Adipocyte (in vitro differentiated cells): ENCODE measurements around the gene ZWILCH.
"Not testable (repeated sequence)": the region's sequence is repeated elsewhere in the genome, so short reads cannot be mapped to it uniquely, and the experiment has no call there.

Experiments
- DNase-seq: peaks from one replicate; pipeline ENCODE4 v3.0.0-alpha.2; 2015; ENCODE audit warnings: low read depth
- H3K27me3 ChIP-seq: replicated peaks from 2 replicates; pipeline ENCODE4 v1.7.0; 2013; ENCODE audit warnings: mild to moderate bottlenecking, low read length, moderate library complexity; ENCODE audit not compliant: control insufficient read depth, insufficient read depth
- H3K36me3 ChIP-seq: 2 replicates; pipeline ENCODE4 v1.7.0; 2013; ENCODE audit warnings: low read length, mild to moderate bottlenecking, moderate library complexity; ENCODE audit not compliant: control insufficient read depth, insufficient read depth, severe bottlenecking
- H3K4me1 ChIP-seq: 2 replicates; pipeline ENCODE4 v1.7.0; 2013; ENCODE audit warnings: mild to moderate bottlenecking, low read length, moderate library complexity; ENCODE audit not compliant: control insufficient read depth, insufficient read depth
- H3K4me3 ChIP-seq: 2 replicates; pipeline ENCODE4 v1.7.0; 2013; ENCODE audit warnings: mild to moderate bottlenecking, low read length, moderate library complexity
- H3K9ac ChIP-seq: 2 replicates; pipeline ENCODE4 v1.7.0; 2013; ENCODE audit warnings: mild to moderate bottlenecking, low read length, moderate library complexity
- H3K9me3 ChIP-seq: 2 replicates; pipeline ENCODE4 v1.7.0; 2013; ENCODE audit warnings: mild to moderate bottlenecking, low read length, moderate library complexity; ENCODE audit not compliant: control insufficient read depth

Gene ZWILCH

DNA sequence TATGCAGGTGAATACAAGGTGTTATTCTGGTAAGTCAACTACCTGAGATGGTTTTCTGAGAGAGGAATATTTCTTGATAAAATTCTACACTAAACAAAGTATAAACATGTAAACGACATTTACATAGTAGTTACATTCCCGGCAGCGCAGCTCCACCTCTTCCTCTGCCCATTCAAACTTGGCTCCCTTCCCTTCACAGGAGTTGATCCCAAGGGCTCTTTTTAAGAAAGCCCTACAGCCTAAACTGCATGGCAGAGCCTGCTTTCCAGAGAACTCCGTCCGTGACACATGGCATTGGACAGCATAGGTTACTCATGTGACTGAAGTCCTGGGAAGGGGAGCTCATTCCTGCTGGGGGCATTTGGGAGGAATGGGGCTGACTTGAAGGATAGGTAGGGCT, 82.6 kb downstream of the ZWILCH start:
- Histone ChIP-seq H3K9ac (no peak overlapping the region), H3K4me3 (no peak overlapping the region), H3K27me3 (peaks cover 3% of the 10 kb centered on the region), H3K9me3 (no peaks in the 10 kb centered on the region), H3K36me3 (no peaks in the 10 kb centered on the region), H3K4me1 (no peaks in the 10 kb centered on the region)
- no peak for DNase-seq

- H3K4me3 ChIP-seq: no peak overlapping the region
- DNase-seq: no peak
- no peaks in the 10 kb centered on the region for H3K4me1 ChIP-seq
- H3K36me3 ChIP-seq: no peaks in the 10 kb centered on the region
- no peaks in the 10 kb centered on the region for H3K9me3 ChIP-seq
- peaks cover 3% of the 10 kb centered on the region for H3K27me3 ChIP-seq
- no peak overlapping the region for H3K9ac ChIP-seq
Observed at GRCh38 chr15:66588537-66588936, 83.4 kb downstream of the ZWILCH start.

- peaks cover 3% of the 10 kb centered on the region for H3K27me3 ChIP-seq
- no peak for DNase-seq
- no peak overlapping the region for H3K4me3 ChIP-seq
- H3K4me1 ChIP-seq: no peaks in the 10 kb centered on the region
- no peaks in the 10 kb centered on the region for H3K36me3 ChIP-seq
- H3K9me3 ChIP-seq: no peaks in the 10 kb centered on the region
- H3K9ac ChIP-seq: no peak overlapping the region
Observed at GRCh38 chr15:66588971-66589370, 83.8 kb downstream of the ZWILCH start.

DNA sequence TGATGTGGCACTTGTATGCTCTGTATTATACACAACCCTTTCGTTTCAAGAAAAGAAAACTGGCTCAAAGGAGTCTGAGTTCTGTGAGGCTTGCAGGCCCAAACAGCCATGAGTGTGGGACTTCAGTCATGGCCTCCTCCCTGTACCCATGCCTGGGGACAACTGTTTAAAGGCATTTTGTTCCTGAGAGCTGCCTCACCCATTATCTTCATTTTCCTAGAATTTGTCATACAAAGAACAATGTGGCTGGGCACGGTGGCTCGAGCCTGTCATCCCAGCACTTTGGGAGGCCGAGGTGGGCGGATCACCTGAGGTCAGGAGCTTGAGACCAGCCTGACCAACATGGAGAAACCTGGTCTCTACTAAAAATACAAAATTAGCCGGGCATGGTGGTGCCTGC, 84.3 kb downstream of the ZWILCH start:
- H3K4me1 ChIP-seq, H3K27me3 ChIP-seq, H3K9ac ChIP-seq, DNase-seq, H3K4me3 ChIP-seq, H3K36me3 ChIP-seq, H3K9me3 ChIP-seq: not testable (repeated sequence)

GRCh38 chr15:66590435-66590834, 85.3 kb downstream of the ZWILCH start:
- Histone ChIP-seq H3K9ac (no peak overlapping the region), H3K36me3 (no peaks in the 10 kb centered on the region), H3K4me3 (no peak overlapping the region), H3K9me3 (no peaks in the 10 kb centered on the region), H3K27me3 (peaks cover 3% of the 10 kb centered on the region), H3K4me1 (no peaks in the 10 kb centered on the region)
- DNase-seq: no peak

DNA sequence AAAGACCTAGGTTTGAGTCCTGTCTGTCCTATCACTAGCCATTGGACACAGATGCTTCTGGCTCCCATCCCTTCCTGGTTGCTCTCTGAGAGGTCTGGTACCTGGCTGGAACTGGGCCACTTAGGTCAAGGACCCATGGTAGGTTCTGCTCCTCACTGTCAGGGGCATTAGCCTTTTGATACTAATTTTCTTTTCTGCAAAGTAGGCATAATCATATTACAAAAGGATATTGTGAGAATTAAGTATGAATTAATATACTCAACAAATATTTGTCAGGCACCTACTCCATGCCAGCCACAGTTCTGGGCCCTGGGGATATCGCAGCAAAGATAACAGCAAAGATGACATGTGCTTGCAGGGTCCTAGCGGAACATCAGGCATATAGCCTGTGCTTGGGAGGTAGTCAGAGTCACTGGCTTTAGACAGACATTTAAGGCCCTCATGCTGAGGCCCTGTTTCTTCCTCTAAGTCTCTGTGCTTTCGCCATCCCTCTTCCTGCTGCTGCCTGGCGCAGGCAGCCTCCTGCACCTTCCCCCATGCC, 86.3 kb downstream of the ZWILCH start:
- no peak overlapping the region for H3K9ac ChIP-seq
- H3K4me1 ChIP-seq: no peaks in the 10 kb centered on the region
- no peak overlapping the region for H3K4me3 ChIP-seq
- peaks cover 3% of the 10 kb centered on the region for H3K27me3 ChIP-seq
- DNase-seq: no peak
- no peaks in the 10 kb centered on the region for H3K36me3 ChIP-seq
- no peaks in the 10 kb centered on the region for H3K9me3 ChIP-seq

- H3K4me1 ChIP-seq: no peaks in the 10 kb centered on the region
- H3K4me3 ChIP-seq: no peak overlapping the region
- no peaks in the 10 kb centered on the region for H3K9me3 ChIP-seq
- H3K9ac ChIP-seq: no peak overlapping the region
- no peak for DNase-seq
- H3K36me3 ChIP-seq: no peaks in the 10 kb centered on the region
- peaks cover 3% of the 10 kb centered on the region for H3K27me3 ChIP-seq
Observed at GRCh38 chr15:66592505-66593218, 87.5 kb downstream of the ZWILCH start.

DNA sequence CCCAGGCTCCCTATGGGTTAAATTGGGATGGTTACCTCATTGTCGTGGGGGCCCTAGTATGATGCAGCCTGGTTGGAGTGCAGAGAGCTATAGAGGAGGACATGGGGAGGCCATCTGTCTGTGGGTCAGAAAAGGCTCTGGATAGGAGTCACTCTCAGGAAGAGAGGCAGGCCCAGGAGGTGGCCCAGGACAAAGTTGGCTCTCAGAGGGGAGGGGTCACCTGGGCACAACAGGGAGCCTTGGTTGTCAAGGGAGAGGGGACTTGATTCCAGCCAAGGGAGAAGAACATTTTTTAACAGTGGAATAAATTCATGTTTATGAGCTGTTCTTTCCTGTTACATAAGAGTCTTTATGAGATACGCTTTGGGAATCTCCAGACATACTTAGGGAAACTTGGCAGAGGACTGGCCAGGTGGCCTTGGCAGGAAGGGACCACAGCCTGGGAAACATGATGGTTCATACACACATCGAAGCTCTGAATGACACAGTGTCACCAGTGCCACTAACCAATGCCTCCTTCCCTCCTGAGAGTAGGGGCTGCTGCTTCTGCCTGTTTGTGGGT, 88.2 kb downstream of the ZWILCH start:
- no peak for DNase-seq
- peaks cover 3% of the 10 kb centered on the region for H3K27me3 ChIP-seq
- H3K9ac ChIP-seq: no peak overlapping the region
- no peaks in the 10 kb centered on the region for H3K36me3 ChIP-seq
- H3K4me1 ChIP-seq: no peaks in the 10 kb centered on the region
- no peak overlapping the region for H3K4me3 ChIP-seq
- H3K9me3 ChIP-seq: no peaks in the 10 kb centered on the region

- DNase-seq: no peak
- Histone ChIP-seq H3K27me3 (peaks cover 3% of the 10 kb centered on the region), H3K4me1 (no peaks in the 10 kb centered on the region), H3K9ac (no peak overlapping the region), H3K36me3 (no peaks in the 10 kb centered on the region), H3K9me3 (no peaks in the 10 kb centered on the region), H3K4me3 (no peak overlapping the region)
Observed at GRCh38 chr15:66594344-66594743, 89.2 kb downstream of the ZWILCH start.

- no peaks in the 10 kb centered on the region for H3K36me3 ChIP-seq
- peaks cover 3% of the 10 kb centered on the region for H3K27me3 ChIP-seq
- no peak for DNase-seq
- H3K9ac ChIP-seq: no peak overlapping the region
- no peaks in the 10 kb centered on the region for H3K9me3 ChIP-seq
- H3K4me3 ChIP-seq: no peak overlapping the region
- H3K4me1 ChIP-seq: no peaks in the 10 kb centered on the region
Observed at GRCh38 chr15:66594836-66595235, 89.7 kb downstream of the ZWILCH start.

DNA sequence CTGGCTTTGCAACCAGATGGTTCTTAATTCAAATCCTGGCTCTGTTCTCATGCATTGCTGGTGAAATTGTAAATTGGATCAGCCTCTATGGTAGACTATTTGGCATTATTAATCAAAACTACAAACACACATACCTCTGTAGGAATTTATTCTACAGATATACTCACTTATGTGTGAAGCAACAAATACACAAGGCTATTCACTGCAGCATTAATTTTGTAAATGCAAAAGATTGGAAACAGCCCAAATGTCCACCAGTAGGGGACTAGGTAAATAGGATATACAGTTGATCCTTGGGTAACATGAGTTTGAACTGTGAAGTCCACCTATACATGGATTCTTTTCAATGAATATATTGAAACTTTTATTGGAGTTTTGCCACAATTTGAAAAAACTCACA, 90.2 kb downstream of the ZWILCH start:
- no peaks in the 10 kb centered on the region for H3K9me3 ChIP-seq
- H3K4me3 ChIP-seq: no peak overlapping the region
- H3K4me1 ChIP-seq: no peaks in the 10 kb centered on the region
- peaks cover 3% of the 10 kb centered on the region for H3K27me3 ChIP-seq
- H3K36me3 ChIP-seq: no peaks in the 10 kb centered on the region
- no peak for DNase-seq
- no peak overlapping the region for H3K9ac ChIP-seq
